Amygdala (tissue), 56 donors: Measurements from ENCODE around the gene MYB.
"Not testable (repeated sequence)": the region's sequence is repeated elsewhere in the genome, so short reads cannot be mapped to it uniquely, and the experiment has no call there.

Source experiments
- DNase-seq, 56 donors: peaks; one replicate each; lab custom pipeline; 2025; lab: John Stamatoyannopoulos, UW

MYB gene

GRCh38 chr6:135243871-135244796 is 63.0 kb downstream of the MYB start:
- DNase-seq, result no peak

DNA sequence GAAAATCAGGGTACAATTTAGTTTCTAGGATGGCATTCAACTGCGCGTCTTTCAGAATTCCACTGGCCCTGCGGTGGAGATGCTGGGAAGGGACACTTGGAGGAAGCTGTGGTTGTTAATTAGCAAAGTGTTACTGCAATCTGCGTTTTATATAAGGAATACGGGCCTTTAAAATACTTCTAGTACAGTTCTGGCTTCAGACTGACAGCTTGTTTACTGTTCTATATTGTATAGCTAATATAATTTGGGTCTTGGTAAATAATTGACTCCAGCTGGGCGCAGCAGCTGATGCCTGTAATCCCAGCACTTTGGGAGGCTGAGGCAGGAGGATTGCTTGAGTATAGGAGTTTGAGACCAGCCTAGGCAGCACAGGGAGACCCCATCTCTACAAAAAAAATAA is 63.7 kb downstream of the MYB start:
- no peak for DNase-seq

DNA sequence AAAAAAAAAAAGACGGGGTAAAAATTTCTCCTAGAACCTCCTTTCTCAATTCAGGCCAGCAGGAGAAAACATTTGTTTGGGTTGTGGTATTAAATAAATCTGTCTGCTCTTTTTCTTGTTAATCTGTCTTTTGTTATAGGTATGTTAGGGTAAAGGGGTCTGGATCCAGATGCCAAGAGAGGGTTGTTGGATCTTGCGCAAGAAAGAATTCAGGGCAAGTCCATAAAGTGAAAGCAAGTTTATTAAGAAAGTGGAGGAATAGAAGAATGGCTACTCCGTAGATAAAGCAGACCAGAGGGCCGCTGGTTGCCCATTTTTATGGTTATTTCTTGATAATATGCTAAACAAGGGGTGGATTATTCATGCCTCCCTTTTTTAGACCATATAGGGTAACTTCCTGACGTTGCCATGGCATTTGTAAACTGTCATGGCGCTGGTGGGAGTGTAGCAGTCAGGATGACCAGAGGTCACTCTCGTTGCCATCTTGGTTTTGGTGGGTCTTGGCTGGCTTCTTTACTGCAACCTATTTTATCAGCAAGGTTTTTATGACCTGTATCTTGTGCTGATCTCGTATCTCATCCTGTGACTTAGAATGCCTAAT is 65.4 kb downstream of the MYB start:
- DNase-seq, result not testable (repeated sequence)

DNA sequence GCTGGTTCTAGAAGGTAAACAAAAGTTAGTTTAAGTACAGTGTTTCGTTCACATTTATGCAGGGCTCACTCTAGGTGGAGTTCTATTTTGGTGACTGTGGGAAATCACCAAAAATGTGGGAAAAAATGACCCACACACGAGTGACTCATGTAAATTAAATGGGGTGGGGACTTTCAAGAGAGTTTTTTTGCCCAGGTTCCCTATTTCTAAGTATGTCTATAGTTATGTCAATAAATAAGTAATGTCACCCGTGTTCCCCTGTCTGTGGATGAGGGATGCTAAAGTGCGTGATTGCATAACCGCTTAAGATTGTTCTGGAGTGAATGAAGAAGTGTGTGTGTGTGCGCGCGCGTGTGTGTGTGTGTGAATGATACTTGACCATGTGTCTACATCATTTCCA is 69.1 kb downstream of the MYB start:
- DNase-seq, result no peak

DNA sequence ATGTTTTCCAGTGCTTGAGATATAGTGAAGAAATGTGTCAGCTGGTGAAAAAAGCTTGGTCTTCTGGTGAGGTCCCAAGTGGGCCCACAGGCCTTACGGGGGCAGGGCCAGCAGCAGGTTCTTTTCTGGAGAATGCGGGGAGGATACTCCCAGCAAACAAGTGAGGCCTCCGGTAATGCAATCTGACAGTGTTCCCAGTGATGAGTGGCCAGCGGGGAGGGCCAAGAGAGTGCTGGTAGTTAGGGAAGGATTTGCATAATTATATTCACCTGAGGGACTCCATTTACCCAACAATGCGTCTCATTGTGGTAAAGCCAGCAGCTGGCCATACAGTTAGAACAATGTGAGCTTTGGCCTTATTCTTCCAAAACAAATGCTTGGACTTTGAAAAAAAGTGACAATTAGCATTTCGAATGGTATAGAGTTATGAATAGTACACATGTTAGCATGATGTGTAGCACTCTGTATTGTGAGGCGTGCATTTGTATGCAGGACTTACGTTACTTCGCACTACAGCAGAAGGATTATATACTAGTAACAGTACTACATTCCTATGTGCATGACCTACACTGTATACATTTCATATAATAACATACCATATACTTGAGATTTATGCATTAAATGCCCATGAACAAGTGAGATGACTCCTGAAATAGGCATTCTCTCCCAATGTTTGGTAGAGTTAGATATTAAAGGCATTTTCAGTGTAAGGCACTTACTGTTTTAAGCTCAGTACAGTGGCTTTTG is 69.8 kb downstream of the MYB start:
- no peak for DNase-seq

GRCh38 chr6:135251498-135252441 is 70.7 kb downstream of the MYB start:
- no peak for DNase-seq

DNA sequence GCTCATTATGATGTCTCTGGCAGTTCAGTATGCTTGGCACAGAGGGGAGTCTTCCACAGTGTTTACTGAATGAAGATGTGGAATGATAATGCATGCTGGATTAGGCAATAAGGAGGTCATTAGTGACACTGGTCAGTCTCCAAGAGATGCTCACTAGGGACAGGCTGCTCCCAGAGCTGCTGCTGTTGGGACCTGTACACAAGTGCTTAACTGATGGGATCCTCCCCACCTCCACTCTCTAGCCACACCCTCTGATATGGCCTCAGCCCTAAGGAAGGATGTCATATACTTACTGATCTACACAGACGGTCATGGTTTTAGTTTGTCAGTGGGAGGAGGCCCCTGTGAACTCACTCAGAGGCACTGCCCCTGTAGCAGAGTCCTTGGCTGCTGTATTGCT is 73.4 kb downstream of the MYB start:
- DNase-seq, result no peak

DNA sequence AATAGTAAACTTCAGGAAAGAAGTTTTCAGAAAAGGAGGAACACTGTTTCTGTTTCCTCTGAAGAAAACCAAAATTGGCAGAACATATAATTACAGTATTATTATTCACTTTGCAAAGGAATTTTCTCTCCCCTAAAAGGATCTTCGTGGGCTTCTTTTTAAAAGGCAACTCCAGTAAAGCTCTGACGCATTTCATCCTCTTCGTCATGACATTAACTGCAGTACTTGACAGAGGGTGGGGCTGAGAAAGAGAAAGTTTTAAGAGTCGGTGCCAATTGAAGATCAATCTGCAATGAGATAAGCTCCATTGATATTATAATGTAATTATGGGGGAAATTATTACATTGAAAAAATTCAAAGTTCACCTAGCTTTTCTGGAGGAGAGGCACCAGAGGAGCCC is 75.8 kb downstream of the MYB start:
- DNase-seq, result no peak

- DNase-seq, result no peak
Observed at GRCh38 chr6:135257631-135258405, 76.7 kb downstream of the MYB start.

GRCh38 chr6:135258970-135259369 is 77.9 kb downstream of the MYB start:
- no peak for DNase-seq

GRCh38 chr6:135260612-135261011 is 79.5 kb downstream of the MYB start:
- no peak for DNase-seq

GRCh38 chr6:135261872-135262725 is 81.0 kb downstream of the MYB start:
- no peak for DNase-seq

DNA sequence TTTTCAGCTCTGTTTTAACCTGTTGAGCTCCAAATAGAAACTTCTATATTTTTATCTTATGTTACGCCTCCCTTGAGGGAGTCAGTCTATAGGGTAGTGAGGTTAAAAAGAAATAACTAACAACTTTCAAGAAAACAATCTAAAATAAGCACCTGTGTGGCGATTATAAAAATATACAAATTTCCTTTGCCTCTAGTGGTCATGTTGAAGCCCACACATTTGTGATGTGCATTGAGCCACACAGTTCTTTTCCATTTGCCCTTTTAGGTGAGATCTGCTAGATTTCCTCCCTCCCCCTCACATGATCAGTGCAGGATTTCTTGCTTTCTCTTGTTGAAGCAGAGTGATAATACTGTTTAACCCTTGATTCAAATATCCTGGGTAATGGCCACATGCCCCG is 84.2 kb downstream of the MYB start:
- DNase-seq, result no peak

- no peak for DNase-seq
Observed at GRCh38 chr6:135266675-135267074, 85.6 kb downstream of the MYB start.

- no peak for DNase-seq
Observed at GRCh38 chr6:135267085-135267484, 86.0 kb downstream of the MYB start.

GRCh38 chr6:135268263-135268662 is 87.2 kb downstream of the MYB start:
- DNase-seq, result no peak

DNA sequence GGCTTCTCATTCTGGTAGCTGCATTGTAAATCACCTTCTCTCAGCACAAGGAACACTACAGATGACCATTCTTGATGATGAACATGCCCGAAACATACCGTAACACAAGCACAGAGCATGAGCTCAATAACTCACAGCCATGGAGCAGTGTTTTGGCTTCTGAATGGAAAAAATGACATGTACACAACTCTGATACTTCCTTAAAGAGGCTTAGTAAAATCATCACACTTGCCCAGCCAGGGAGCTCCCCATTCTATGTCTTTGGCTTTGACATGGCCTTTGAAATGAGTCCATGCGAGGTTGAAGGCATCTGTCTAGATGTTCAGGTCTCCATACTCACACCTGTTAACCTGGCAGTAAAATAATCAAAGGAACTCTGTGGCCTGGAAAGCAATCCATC is 87.6 kb downstream of the MYB start:
- no peak for DNase-seq
